Prostate gland (tissue), 2 donors: ENCODE measurements around the gene UTP11. TPM values are rescaled to one million over a fixed set of nuclear protein-coding genes. Genes with fewer than 3 reads are reported as not detected.
"Not testable (repeated sequence)": the region's sequence is repeated elsewhere in the genome, so short reads cannot be mapped to it uniquely, and the experiment has no call there.

ENCODE experiments used
- DNase-seq: peaks from one replicate; pipeline ENCODE4 v3.0.0-alpha.2; 2019; ENCODE audit warnings: low spot score
- H3K27ac ChIP-seq, 2 donors: fragments of 200-600 bp; sonication (generic); 2 replicates each; pipeline ENCODE4 v1.5.1; 2017 to 2019
- H3K27me3 ChIP-seq: fragments of 200-600 bp; sonication (generic); replicated peaks from 2 replicates; pipeline ENCODE4 v1.5.1; 2019; ENCODE audit not compliant: insufficient read depth
- H3K36me3 ChIP-seq, 2 donors: fragments of 200-600 bp; sonication (generic); 1 replicate in 1 of 2; 2 replicates in 1 of 2; pipeline versions ENCODE4 v1.5.1 to v1.8.1; 2017 to 2019
- H3K4me1 ChIP-seq: fragments of 200-600 bp; sonication (generic); replicated peaks from 2 replicates; pipeline ENCODE4 v1.5.1; 2019
- H3K4me3 ChIP-seq, 2 donors: fragments of 200-600 bp; sonication (generic); 2 replicates each; pipeline ENCODE4 v1.5.1; 2017 to 2019
- H3K9me3 ChIP-seq: fragments of 200-600 bp; sonication (generic); 2 replicates; pipeline ENCODE4 v1.5.1; 2017
- POLR2A ChIP-seq: fragments of 450-650 bp; IDR thresholded peaks from one replicate; pipeline ENCODE4 v1.6.1; 2016; ENCODE audit warnings: antibody characterized with exemption, mild to moderate bottlenecking
- POLR2AphosphoS5 ChIP-seq: sonication (generic); formaldehyde crosslinking; IDR thresholded peaks from one replicate; pipeline ENCODE4 v1.6.1; 2017; ENCODE audit warnings: antibody characterized with exemption
- WGBS: methylation state at CpG from one replicate; pipeline ENCODE4 v1.1.5; 2018; 5-methylcytosine and 5-hydroxymethylcytosine counted together
- intact Hi-C: fragments of 100-400 bp; cut with DNase I; formaldehyde crosslinking; loops from one replicate; pipeline ENCODE4 v1.14.2; 2022
- total RNA-seq, 2 donors: library from RNA; depleted of rRNA; stranded (reverse); fragments of >200 nt; gene quantifications; one replicate each; pipeline ENCODE4 v1.1.0, GENCODE V29; 2016
- TF ChIP-seq, protein P1 (sequence below), 4 experiments: fragments of 200-600 bp in 2 of 4; fragments of 450-650 bp in 2 of 4; sonication (generic) in 2 of 4; IDR thresholded peaks; 1 replicate in 3 of 4; 2 replicates in 1 of 4; pipeline ENCODE4 v1.5.1; 2016 to 2019; ENCODE audit warnings: antibody characterized with exemption in 4 of 4, mild to moderate bottlenecking in 2 of 4, moderate library complexity in 2 of 4

The UTP11 gene, protein sequence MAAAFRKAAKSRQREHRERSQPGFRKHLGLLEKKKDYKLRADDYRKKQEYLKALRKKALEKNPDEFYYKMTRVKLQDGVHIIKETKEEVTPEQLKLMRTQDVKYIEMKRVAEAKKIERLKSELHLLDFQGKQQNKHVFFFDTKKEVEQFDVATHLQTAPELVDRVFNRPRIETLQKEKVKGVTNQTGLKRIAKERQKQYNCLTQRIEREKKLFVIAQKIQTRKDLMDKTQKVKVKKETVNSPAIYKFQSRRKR
- total RNA-seq, result 10 to 100 TPM; 26.9 to 36.5 TPM

DNA sequence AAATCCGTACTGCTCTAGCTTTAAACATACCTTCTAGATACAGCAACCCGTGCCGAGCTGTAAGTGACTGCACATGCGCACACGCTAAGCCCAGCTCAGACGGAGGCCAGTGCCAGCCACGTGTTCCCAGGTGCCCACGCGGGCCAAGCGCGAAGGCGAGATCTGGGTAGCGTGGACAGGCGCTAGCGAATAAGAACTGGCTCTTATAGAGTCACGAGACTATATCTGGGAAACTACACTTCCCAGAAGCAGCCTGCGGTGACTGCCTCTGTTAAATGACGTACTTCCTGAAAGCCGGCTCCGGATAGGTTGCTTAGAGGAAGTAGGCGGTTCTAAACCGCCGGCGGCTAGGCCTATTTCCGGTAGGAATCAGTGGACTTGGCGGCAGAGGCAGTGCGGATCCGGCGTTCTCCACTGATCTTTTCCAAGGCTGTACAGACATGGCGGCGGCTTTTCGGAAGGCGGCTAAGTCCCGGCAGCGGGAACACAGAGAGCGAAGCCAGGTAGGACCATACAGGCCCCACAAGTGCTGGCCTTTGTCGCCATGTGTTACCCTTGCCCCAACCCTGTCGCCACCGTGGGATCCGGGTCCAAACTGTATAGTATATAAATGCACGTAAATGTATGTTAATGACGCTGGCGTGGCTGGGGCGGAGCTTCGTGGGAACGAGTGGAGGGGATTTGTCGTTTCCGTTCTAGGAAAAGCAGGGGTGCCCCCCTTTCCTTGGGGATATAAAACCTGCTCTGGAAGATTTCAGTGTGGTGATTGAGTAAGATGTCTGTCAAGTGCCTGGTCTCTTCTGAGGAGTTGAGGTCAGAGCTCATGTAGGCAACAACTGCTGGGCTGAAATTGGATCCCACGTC, at the start of gene UTP11:
UTP11 (plus strand) TSS at position 372 of the 864 bp plus-strand sequence; CDS start at position 441, 69 bp downstream.
- H3K4me3 ChIP-seq, result peak within 1 kb of the TSS; percentile 68 to 69
- peak; percentile 83 for TF ChIP-seq POLR2A
- TF ChIP-seq, protein P1, sequence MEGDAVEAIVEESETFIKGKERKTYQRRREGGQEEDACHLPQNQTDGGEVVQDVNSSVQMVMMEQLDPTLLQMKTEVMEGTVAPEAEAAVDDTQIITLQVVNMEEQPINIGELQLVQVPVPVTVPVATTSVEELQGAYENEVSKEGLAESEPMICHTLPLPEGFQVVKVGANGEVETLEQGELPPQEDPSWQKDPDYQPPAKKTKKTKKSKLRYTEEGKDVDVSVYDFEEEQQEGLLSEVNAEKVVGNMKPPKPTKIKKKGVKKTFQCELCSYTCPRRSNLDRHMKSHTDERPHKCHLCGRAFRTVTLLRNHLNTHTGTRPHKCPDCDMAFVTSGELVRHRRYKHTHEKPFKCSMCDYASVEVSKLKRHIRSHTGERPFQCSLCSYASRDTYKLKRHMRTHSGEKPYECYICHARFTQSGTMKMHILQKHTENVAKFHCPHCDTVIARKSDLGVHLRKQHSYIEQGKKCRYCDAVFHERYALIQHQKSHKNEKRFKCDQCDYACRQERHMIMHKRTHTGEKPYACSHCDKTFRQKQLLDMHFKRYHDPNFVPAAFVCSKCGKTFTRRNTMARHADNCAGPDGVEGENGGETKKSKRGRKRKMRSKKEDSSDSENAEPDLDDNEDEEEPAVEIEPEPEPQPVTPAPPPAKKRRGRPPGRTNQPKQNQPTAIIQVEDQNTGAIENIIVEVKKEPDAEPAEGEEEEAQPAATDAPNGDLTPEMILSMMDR (IDR thresholded peaks at IDR 0.05), result peak in 2 of 4 experiments; percentile 5 to 14
- TF ChIP-seq POLR2AphosphoS5, result peak; percentile 98
- intact Hi-C loops, result no loop called here
- no peaks in the 10 kb centered on the region for H3K9me3 ChIP-seq
- peak; percentile 97 for DNase-seq
- peaks cover 11% of the 10 kb centered on the region for H3K4me1 ChIP-seq
- under 1% methylated on average over 41 of the region's 49 CpGs for WGBS
- peaks cover 0 to 2% of the 10 kb centered on the region in 2 donors for H3K36me3 ChIP-seq
- no peaks in the 10 kb centered on the region for H3K27me3 ChIP-seq
- peak within 1 kb of the TSS; percentile 80 to 89 for H3K27ac ChIP-seq

DNA sequence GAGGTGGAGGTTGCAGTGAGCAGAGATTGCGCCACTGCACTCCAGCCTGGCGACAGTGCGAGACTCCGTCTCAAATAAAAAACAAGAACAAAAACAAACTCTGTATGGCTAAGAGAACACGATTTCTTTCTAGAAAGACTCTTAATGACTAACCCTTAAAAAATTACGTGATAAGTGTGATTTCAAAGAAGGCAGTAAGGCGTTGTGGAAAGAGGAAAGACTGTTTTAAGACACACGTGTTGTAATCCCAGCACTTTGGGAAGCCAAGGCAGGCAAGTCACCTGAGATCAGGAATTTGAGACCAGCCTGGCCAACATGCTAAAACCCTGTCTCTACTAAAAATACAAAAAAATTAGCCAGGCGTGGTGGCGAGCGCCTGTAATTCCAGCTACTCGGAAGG, 48.4 kb upstream of the UTP11 start:
- H3K4me3 ChIP-seq, H3K36me3 ChIP-seq, DNase-seq, H3K4me1 ChIP-seq, H3K9me3 ChIP-seq, H3K27ac ChIP-seq, intact Hi-C loops, H3K27me3 ChIP-seq: not testable (repeated sequence)
- WGBS, result 98% methylated on average over 12 of the region's 12 CpGs

DNA sequence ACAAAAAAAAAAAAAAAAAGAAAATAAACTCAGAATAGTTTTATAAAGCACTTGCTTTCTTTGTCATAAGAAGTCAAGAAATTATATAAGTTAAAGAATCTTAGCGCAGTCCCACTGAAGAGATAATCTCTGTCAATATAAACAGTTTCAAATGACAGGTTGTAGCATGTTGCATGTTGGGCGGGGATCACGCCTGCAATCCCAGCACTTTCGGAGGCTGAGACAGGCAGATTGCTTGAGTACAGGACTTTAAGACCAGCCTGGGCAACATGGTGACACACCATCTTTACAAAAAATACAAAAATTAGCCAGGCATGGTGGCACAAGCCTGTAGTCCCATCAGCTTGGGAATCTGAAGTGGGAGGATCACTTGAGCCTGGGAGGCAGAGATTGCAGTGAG, 47.2 kb upstream of the UTP11 start:
- 64% methylated on average over 4 of the region's 4 CpGs for WGBS
- TF ChIP-seq POLR2AphosphoS5 (no peak), POLR2A (no peak)
- TF ChIP-seq, protein P1 (IDR thresholded peaks at IDR 0.05), result no peak

DNA sequence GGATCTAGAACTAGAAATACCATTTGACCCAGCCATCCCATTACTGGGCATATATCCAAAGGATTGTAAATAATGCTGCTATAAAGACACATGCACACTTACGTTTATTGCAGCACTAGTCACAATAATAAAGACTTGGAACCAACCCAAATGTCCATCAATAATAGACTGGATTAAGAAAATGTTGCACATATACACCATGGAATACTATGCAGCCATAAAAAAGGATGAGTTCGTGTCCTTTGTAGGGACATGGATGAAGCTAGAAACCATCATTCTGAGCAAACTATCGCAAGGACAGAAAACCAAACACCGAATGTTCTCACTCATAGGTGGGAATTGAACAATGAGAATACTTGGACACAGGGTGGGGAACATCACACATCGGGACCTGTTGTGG, 38.9 kb upstream of the UTP11 start:
- H3K4me3 ChIP-seq, H3K9me3 ChIP-seq, intact Hi-C loops, H3K27ac ChIP-seq, H3K36me3 ChIP-seq, H3K27me3 ChIP-seq, DNase-seq, H3K4me1 ChIP-seq: not testable (repeated sequence)
- WGBS, result 88% methylated on average over 5 of the region's 5 CpGs

More for the DNA sequence above, 47.2 kb upstream of the UTP11 start:
- Histone ChIP-seq H3K9me3 (no peaks in the 10 kb centered on the region), H3K4me3 (no peak overlapping the region), H3K4me1 (no peaks in the 10 kb centered on the region), H3K36me3 (peaks cover 0 to 10% of the 10 kb centered on the region in 2 donors), H3K27me3 (no peaks in the 10 kb centered on the region), H3K27ac (no peak overlapping the region)
- intact Hi-C loops, result no loop called here
- DNase-seq, result no peak

DNA sequence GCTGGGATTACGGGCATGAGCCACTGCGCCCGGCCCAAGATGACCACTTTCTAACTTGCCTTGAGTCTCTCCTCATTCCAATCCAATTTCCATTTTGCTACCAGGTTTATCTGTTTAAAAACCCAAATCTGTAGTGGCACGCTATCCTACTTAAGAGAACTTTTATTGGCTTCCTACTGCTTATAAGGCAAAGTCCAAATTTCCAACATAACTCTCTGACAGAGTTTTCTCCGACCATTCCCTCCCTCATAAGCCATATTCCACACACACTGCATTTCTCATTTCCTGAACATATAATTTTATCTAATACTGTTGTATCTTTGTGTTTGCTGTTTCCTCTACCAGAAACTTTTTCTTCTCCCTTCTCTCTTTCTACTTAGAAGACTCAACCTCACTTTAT, 38.0 kb upstream of the UTP11 start:
- Histone ChIP-seq H3K4me3 (no peak overlapping the region), H3K36me3 (peaks cover 0 to 5% of the 10 kb centered on the region in 2 donors), H3K27ac (no peak overlapping the region), H3K27me3 (no peaks in the 10 kb centered on the region), H3K9me3 (no peaks in the 10 kb centered on the region), H3K4me1 (no peaks in the 10 kb centered on the region)
- 94% methylated on average over 5 of the region's 5 CpGs for WGBS
- TF ChIP-seq, protein P1 (IDR thresholded peaks at IDR 0.05), result no peak
- TF ChIP-seq POLR2AphosphoS5 (no peak), POLR2A (no peak)
- intact Hi-C loops, result no loop called here
- no peak for DNase-seq
